ENCODE data around the gene GGA2.

The GGA2 gene

DNA sequence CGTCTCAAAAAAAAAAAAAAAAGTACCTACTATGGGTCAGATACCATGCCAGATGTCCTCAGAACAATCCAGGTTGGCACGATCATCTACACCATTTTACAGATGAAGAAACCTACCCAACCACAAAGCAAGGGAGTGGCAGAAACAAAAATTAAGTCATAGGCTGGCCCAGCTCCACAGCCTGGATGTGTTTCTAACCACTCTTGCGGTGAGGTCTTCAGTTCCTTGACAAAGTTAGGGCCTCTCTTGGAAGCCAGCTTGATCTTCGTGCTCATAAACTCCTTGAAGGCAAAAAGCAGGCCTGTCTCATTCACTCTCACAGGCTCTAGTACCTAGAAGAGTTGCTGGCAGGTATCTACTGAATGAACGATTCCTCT is 6.2 kb downstream of the GGA2 start:
- Mint-ChIP-seq H3K36me3 (ENCODE audit: low read depth) (peaks cover 9% of the 10 kb centered on the region), H3K27me3 (ENCODE audit: low read depth) (no peaks in the 10 kb centered on the region), H3K9me3 (peaks cover 5% of the 10 kb centered on the region), H3K27ac (peak overlapping the region; percentile 81), H3K4me1 (ENCODE audit: low read depth) (peaks cover 40% of the 10 kb centered on the region), H3K4me3 (no peak overlapping the region)

DNA sequence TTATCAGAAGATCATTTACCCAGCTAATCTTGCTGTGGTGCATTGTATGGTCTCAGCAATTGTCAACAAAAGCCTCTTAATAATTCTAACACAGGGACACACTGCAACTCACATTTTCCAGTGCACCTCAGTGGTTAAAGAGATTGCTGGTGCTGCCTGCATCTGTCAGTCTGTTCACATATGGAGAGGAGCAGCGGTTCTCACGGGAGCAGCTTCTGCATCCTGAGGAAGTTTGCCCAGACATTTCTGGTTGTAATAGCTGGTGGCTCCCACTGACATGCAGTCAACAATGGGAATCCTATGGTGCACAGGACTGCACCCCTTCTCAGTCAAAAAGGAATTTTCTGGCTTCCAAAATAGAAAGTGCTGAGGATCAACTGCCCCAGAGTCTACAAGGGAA is 7.8 kb downstream of the GGA2 start:
- Mint-ChIP-seq H3K36me3 (ENCODE audit: low read depth) (no peaks in the 10 kb centered on the region), H3K9me3 (no peaks in the 10 kb centered on the region), H3K4me3 (no peak overlapping the region), H3K27me3 (ENCODE audit: low read depth) (no peaks in the 10 kb centered on the region), H3K4me1 (ENCODE audit: low read depth) (peaks cover 34% of the 10 kb centered on the region), H3K27ac (no peak overlapping the region)

DNA sequence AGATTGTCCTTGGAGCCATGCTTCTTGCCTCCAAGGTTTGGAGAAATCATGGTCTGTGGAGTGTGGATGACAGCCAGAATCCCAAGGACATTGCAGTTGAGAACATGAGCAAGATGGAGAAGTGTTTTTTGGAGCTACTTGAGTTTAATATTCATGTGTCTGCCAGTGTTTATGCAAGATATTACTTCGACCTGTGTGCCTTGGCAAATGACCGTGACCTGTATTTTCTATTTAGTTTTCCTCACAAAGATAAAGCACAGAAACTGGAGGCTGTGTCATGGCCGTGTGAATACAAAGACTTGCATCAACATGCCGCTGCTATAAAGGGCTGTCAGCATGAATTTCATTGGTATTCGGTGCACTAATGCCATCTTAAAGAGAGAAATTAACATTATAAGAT is 9.0 kb downstream of the GGA2 start:
- Mint-ChIP-seq H3K4me3 (no peak overlapping the region), H3K36me3 (ENCODE audit: low read depth) (no peaks in the 10 kb centered on the region), H3K4me1 (ENCODE audit: low read depth) (peaks cover 33% of the 10 kb centered on the region), H3K27me3 (ENCODE audit: low read depth) (no peaks in the 10 kb centered on the region), H3K27ac (no peak overlapping the region), H3K9me3 (no peaks in the 10 kb centered on the region)

DNA sequence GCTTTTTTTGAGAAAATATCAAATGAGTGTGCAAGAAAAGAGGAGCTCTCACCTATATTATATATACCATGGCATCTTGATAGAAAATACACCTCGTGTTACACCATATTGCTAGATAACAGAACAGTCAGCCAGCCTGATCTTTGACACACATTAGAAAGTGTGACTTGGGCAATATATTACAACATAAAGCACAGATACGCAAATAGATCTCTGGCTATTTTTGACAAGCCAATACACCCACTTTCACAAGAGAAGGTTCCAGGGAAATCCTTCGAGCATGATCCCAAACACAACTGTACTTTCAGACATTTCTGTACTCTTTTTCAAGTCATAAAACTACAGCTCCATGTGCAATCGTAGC is 9.4 kb downstream of the GGA2 start:
- Mint-ChIP-seq H3K27ac (no peak overlapping the region), H3K9me3 (no peaks in the 10 kb centered on the region), H3K4me3 (no peak overlapping the region), H3K36me3 (ENCODE audit: low read depth) (no peaks in the 10 kb centered on the region), H3K4me1 (ENCODE audit: low read depth) (peaks cover 29% of the 10 kb centered on the region), H3K27me3 (ENCODE audit: low read depth) (no peaks in the 10 kb centered on the region)

DNA sequence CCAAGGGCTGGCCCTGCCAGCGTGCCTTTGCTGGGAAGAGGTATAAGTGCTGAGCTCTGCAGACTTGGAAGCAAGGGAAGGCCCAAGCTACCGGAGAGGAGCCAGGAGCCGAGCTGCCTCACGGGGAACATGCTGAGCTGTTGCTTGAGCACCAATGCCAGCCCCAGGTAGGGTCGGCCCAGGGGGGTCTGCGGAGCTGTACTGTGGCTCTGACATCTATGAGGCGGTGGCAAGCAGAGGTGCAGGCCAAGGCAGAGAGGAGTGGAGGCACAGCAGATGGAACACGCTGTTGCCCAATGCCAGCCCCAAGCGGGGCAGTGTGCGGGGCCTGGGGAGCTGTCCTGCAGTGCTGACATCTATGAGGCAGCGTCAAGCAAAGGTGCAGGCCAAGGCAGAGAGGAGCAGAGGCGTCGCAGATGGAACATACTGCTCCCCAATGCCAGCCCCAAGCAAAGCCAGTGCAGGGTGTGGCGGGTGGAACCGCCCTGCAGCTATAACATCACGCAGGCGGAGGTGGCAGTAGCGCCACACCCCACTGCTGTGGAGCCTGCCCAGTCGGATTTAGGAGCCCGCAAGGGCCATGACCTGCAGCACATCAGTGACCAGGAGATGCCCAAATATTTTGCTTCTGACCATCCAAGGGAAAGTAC is 10.0 kb downstream of the GGA2 start:
- peaks cover 28% of the 10 kb centered on the region for H3K4me1 Mint-ChIP-seq (ENCODE audit: low read depth)
- H3K27me3 Mint-ChIP-seq (ENCODE audit: low read depth), result no peaks in the 10 kb centered on the region
- no peaks in the 10 kb centered on the region for H3K36me3 Mint-ChIP-seq (ENCODE audit: low read depth)
- H3K4me3 Mint-ChIP-seq, result no peak overlapping the region
- H3K9me3 Mint-ChIP-seq, result no peaks in the 10 kb centered on the region
- H3K27ac Mint-ChIP-seq, result no peak overlapping the region

DNA sequence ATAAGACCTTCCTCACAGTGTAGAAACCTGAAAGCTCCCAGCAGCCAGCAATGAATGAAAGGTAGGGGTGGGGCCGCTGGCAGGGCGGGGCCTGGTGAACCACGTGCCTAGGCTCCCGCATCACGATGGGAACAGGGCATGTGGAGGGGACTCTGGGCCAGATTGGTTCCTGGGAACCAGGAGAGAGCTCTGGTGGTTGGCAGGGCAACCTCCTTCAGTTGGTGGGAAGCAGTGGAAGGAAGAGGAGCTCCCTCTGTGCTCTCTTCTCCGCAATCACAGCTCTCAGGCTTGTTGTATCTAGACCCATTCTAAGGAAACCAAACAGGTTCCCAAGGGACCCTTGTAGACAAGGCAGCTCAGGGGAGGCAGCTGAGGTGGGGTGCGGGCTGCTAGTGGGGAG is 10.5 kb downstream of the GGA2 start:
- peaks cover 25% of the 10 kb centered on the region for H3K4me1 Mint-ChIP-seq (ENCODE audit: low read depth)
- H3K27me3 Mint-ChIP-seq (ENCODE audit: low read depth), result no peaks in the 10 kb centered on the region
- no peaks in the 10 kb centered on the region for H3K9me3 Mint-ChIP-seq
- H3K27ac Mint-ChIP-seq, result no peak overlapping the region
- no peaks in the 10 kb centered on the region for H3K36me3 Mint-ChIP-seq (ENCODE audit: low read depth)
- H3K4me3 Mint-ChIP-seq, result no peak overlapping the region

DNA sequence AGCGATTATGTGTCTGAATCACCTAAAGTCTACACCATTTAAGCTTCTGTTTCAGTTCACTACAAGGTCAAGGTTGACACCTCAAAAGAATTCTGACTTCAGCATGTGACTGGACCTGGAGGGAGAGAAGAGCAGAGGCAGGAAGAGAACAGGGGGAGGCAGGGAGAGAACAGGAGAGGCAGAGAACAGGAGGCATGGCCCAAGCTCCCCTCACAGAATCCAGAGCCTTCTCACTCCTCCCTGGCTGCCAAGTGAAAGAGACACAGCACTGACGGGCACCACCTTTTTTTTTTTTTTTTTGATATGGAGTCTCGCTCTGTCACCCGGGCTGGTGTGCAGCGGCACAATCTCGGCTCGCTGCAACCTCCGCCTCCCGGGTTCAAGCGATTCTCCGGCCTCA is 11.4 kb downstream of the GGA2 start:
- H3K4me3 Mint-ChIP-seq, result no peak overlapping the region
- H3K36me3 Mint-ChIP-seq (ENCODE audit: low read depth), result no peaks in the 10 kb centered on the region
- peaks cover 18% of the 10 kb centered on the region for H3K4me1 Mint-ChIP-seq (ENCODE audit: low read depth)
- no peak overlapping the region for H3K27ac Mint-ChIP-seq
- H3K9me3 Mint-ChIP-seq, result no peaks in the 10 kb centered on the region
- H3K27me3 Mint-ChIP-seq (ENCODE audit: low read depth), result no peaks in the 10 kb centered on the region

DNA sequence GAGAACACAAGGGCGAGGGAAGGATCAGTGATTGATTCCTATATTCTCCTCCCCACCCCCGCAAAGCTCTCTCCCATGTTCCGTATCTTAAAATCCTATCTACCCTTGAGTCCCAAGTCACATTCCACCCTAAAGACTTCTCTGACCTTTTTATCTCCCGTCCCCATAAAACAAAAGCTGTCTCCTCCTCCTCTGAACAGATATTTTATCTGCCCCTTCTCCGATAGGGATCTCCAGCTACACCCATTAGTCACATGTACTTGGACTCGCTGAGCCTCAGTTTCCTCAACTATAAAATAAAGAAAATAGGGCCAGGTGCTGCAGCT is 12.8 kb downstream of the GGA2 start:
- peaks cover 6% of the 10 kb centered on the region for H3K36me3 Mint-ChIP-seq (ENCODE audit: low read depth)
- no peaks in the 10 kb centered on the region for H3K9me3 Mint-ChIP-seq
- peaks cover 18% of the 10 kb centered on the region for H3K4me1 Mint-ChIP-seq (ENCODE audit: low read depth)
- H3K27ac Mint-ChIP-seq, result peak overlapping the region; percentile 5
- no peak overlapping the region for H3K4me3 Mint-ChIP-seq
- no peaks in the 10 kb centered on the region for H3K27me3 Mint-ChIP-seq (ENCODE audit: low read depth)

DNA sequence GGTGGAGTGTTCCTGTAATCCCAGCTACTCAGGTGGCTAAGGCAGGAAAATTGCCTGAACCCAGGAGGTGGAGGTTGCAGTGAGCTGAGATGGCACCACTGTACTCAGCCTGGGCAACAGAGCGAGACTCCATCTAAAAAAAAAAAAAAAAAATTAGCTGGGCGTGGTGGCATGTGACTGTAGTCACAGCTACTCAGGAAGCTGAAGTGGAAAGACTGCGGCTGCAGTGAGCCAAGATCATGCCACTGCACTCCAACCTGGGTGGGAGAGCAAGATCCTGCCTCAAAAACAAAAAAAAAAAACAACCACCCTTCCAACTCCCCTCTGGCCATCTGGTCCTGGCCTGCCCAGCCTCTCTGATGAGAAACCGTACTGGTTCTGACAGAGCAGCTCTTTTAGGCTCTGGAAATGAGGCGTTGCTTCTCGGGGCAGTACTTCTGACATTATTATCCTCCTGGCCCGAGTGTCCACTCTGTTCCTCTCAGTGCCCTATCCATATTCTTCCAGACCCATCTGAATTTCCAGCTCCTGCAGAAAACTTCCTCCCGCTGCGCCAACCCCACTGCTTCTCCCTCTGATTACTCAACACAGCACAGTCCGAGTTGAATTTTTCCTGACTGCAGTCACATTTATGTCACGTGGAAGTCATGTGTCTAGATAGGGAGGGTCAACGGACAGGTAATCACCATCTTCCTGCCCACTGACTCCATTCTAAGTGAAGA is 13.3 kb downstream of the GGA2 start:
- Mint-ChIP-seq H3K9me3 (no peaks in the 10 kb centered on the region), H3K27me3 (ENCODE audit: low read depth) (no peaks in the 10 kb centered on the region), H3K4me1 (ENCODE audit: low read depth) (peaks cover 18% of the 10 kb centered on the region), H3K36me3 (ENCODE audit: low read depth) (peaks cover 10% of the 10 kb centered on the region), H3K27ac (peak overlapping the region; percentile 5), H3K4me3 (no peak overlapping the region)

DNA sequence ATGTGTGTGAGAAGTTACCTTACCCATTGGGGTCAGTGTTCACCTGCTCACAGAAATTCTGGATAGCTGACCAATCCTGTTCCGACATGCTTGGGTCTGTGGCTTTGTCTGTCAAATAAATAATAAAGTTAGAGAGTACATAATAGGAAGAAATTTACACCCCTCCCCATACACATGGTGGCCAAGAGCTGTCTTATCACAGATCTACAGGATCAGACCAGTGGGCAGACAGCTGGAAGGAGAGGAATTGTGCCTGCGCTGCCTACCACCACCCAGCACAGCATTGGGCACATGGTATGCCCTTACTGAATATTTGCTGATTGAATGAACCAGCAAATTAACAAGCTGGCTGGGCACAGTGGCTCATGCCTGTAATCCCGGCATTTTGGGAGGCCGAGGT is 14.6 kb downstream of the GGA2 start:
- Mint-ChIP-seq H3K27ac (no peak overlapping the region), H3K4me3 (no peak overlapping the region)

DNA sequence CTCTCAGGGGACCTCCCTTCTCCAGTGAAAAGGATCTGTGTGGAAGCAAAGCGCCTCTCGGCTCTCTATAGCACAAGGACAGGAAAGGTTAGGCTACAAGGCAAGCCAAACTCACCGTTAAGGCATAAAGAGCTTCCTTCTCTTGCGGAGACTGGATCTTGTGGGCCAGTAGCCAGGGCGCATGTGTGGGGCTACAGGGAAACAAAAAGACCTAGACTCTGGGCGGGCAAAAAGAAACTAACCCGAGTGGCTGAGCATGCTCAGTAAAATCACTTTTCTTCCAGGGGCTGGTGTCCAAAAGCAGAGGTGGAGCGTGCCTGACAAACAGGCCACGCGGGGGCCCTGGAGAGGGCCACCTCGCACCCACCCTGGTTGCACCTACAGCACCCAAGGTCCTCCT is 16.1 kb downstream of the GGA2 start:
- Mint-ChIP-seq H3K4me3 (no peak overlapping the region), H3K36me3 (ENCODE audit: low read depth) (peaks cover 29% of the 10 kb centered on the region), H3K27me3 (ENCODE audit: low read depth) (no peaks in the 10 kb centered on the region), H3K27ac (no peak overlapping the region), H3K9me3 (no peaks in the 10 kb centered on the region), H3K4me1 (ENCODE audit: low read depth) (peaks cover 9% of the 10 kb centered on the region)

More for the DNA sequence above, 14.6 kb downstream of the GGA2 start:
- peaks cover 18% of the 10 kb centered on the region for H3K36me3 Mint-ChIP-seq (ENCODE audit: low read depth)
- peaks cover 17% of the 10 kb centered on the region for H3K4me1 Mint-ChIP-seq (ENCODE audit: low read depth)
- H3K9me3 Mint-ChIP-seq, result no peaks in the 10 kb centered on the region
- H3K27me3 Mint-ChIP-seq (ENCODE audit: low read depth), result no peaks in the 10 kb centered on the region

DNA sequence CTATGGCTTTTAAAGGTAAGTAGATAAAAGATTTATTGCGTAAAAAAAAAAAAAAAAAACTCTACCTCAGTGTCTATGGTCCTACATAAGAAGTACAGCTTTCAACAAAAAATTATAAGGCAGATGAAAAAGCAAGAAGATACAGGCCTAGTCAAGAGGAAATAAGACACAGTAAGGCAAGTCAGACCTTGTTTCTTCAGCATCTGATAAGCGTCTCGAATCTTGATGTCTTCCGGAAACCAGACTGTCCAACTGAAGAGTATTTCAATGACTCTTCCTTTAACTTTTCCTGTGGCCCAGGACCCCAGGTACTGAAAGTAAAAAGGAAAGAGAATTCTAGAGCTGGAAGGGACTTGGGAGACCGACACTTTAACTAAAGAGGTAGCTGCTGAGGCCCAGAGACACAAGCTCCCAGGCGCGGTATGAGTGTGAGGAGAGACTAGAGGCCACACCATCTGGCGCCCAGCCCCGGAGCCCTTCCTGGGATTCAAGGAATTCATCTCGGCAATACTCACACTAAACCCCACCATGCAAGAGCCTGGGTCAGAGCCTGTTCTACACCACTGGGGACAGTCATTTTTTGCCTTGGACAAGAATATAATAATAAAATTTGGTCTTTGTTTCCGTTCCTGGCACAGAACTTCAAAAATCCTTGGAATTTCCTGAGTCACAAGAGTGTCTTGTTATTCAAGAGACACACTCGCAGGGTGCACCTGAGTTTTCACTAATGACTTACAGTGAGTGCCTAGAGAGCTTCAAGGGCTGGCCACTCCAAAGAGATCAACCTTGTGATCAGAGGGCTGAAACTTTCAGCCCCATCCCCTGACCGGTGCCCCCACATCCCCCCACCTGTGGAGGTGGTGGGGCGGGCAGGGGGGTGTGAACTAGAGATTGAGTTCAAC is 18.6 kb downstream of the GGA2 start:
- H3K36me3 Mint-ChIP-seq (ENCODE audit: low read depth), result peaks cover 29% of the 10 kb centered on the region
- no peak overlapping the region for H3K4me3 Mint-ChIP-seq
- no peaks in the 10 kb centered on the region for H3K9me3 Mint-ChIP-seq
- H3K4me1 Mint-ChIP-seq (ENCODE audit: low read depth), result no peaks in the 10 kb centered on the region
- no peaks in the 10 kb centered on the region for H3K27me3 Mint-ChIP-seq (ENCODE audit: low read depth)
- H3K27ac Mint-ChIP-seq, result no peak overlapping the region

DNA sequence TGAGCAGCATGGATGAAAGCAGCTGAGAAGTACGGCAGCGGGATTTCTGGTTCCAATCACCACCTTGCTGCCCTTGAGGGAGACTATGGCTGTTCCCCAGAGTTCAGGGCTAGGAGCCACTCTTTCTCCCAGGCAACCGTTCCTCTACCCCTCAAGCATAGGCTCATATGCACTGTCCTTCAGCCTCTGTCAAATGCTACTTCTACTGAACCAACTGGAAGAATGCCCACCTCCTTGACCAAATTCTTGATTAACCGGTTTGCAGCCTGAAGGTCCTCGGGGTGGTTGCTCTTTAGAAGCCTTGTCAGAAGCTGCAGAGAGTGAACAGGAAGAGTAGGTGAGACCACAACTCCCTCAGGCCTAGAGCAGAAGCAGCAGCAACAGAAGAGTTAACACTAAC is 23.8 kb downstream of the GGA2 start:
- peaks cover 40% of the 10 kb centered on the region for H3K36me3 Mint-ChIP-seq (ENCODE audit: low read depth)
- no peaks in the 10 kb centered on the region for H3K9me3 Mint-ChIP-seq
- H3K4me3 Mint-ChIP-seq, result no peak overlapping the region
- H3K4me1 Mint-ChIP-seq (ENCODE audit: low read depth), result no peaks in the 10 kb centered on the region
- H3K27me3 Mint-ChIP-seq (ENCODE audit: low read depth), result no peaks in the 10 kb centered on the region
- H3K27ac Mint-ChIP-seq, result peak overlapping the region; percentile 26

DNA sequence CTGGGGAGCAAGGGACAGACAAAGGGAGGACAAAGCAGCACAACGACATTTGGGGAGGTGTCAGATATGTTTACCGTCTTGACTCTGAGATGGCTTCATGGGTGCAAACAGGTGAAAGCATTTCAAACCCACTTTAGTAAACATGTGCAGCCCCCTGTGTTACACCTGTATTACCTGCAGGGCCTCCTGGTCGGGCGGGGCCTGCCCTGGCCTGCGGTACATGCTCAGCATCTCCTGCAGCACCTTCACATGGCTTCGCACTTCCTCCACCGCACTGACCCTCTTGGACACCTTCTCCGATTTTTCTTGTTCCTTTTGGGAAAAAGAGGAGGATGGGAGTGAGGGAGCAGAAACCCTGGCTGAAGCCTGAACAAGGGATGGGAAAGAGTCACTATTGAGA is 24.5 kb downstream of the GGA2 start:
- H3K9me3 Mint-ChIP-seq, result no peaks in the 10 kb centered on the region
- no peak overlapping the region for H3K27ac Mint-ChIP-seq
- no peaks in the 10 kb centered on the region for H3K27me3 Mint-ChIP-seq (ENCODE audit: low read depth)
- H3K4me1 Mint-ChIP-seq (ENCODE audit: low read depth), result no peaks in the 10 kb centered on the region
- peaks cover 36% of the 10 kb centered on the region for H3K36me3 Mint-ChIP-seq (ENCODE audit: low read depth)
- H3K4me3 Mint-ChIP-seq, result no peak overlapping the region

DNA sequence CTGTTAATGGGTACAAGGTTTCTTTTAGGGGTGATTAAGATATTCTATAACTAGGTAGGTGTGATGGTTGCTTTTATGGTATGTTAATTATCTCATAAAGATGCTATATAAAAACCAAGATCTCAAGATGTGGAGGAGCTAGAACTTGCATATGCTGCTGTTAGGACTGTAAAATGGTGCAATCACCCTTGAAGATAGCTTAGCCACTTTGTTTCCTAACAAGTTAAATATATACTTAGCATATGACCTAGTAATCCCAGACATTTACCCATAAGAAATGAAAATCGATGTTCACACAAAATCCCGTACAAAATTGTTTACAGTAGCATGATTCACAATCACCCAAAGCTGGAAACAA is 25.1 kb downstream of the GGA2 start:
- Mint-ChIP-seq H3K27ac (no peak overlapping the region), H3K27me3 (ENCODE audit: low read depth) (no peaks in the 10 kb centered on the region), H3K4me1 (ENCODE audit: low read depth) (no peaks in the 10 kb centered on the region), H3K4me3 (no peak overlapping the region), H3K9me3 (no peaks in the 10 kb centered on the region), H3K36me3 (ENCODE audit: low read depth) (peaks cover 39% of the 10 kb centered on the region)

Measured in T-helper 1 cell treated with Interleukin-12 subunit alpha and Interleukin-12 subunit beta and Interleukin-4 antibody, amounts not matched to agents 30 μg/mL and 1 μg/mL, for 36 hours (primary cell).